HepG2 (cell line): Measurements from ENCODE around the gene LCE1E. TPM values are rescaled to one million over a fixed set of nuclear protein-coding genes. Genes with fewer than 3 reads are reported as not detected.

ENCODE experiments used
- ATAC-seq: fragments of 200-7000 bp; cut with Tn5 transposase; 3 replicates; pipeline ENCODE4 v1.9.1; 2020; ENCODE audit warnings: mild to moderate bottlenecking, moderate library complexity
- BruUV-seq: library from RNA; stranded (reverse); fragments of 400-500 nt; replicated peaks from 2 replicates; lab custom pipeline; 2021; lab: Mats Ljungman, UMichigan
- CTCF ChIA-PET: fragments of 300-600 bp; formaldehyde crosslinking; extraction: SDS; loops from one replicate; lab custom pipeline; 2021; ENCODE audit warnings: low total read pairs, inconsistent platforms, low intra/inter-chr PET ratio; lab: Yijun Ruan, JAX
- POLR2A ChIA-PET: fragments of 350-600 bp; sonication (Branson Sonifier 250); formaldehyde crosslinking; loops from one replicate; lab custom pipeline; 2020; ENCODE audit warnings: antibody characterized with exemption, inconsistent platforms; lab: Yijun Ruan, JAX
- DNase-seq: peaks from one replicate; pipeline ENCODE4 v3.0.0-alpha.2; 2015; ENCODE audit warnings: low spot score
- FAIRE-seq: peaks from 3 replicates; lab custom pipeline; 2011; peaks lifted over from hg19 to GRCh38; lab: Jason Lieb, UNC
- H2AFZ ChIP-seq: one replicate; pipeline ENCODE4 v1.6.1; 2011; ENCODE audit warnings: low read length, inconsistent platforms
- H3K27ac ChIP-seq: fragments of 300-600 bp; 3 replicates; pipeline ENCODE4 v1.8.0; 2011; ENCODE audit warnings: mixed run types, mild to moderate bottlenecking, mixed read lengths, low read length, inconsistent platforms; ENCODE audit not compliant: insufficient read depth; ENCODE audit errors: extremely low read length
- H3K27me3 ChIP-seq, 2 experiments: fragments of 200-600 bp in 1 of 2; 2 replicates in 1 of 2; 3 replicates in 1 of 2; pipeline versions ENCODE4 v1.6.0 to v1.8.0; 2011; ENCODE audit warnings: low read length in 2 of 2, mild to moderate bottlenecking in 2 of 2, moderate library complexity in 2 of 2, inconsistent platforms in 1 of 2; ENCODE audit not compliant: insufficient read depth in 2 of 2, control insufficient read depth in 1 of 2
- H3K36me3 ChIP-seq, 2 experiments: fragments of 200-600 bp in 1 of 2; replicated peaks in 1 of 2; 2 replicates in 1 of 2; 3 replicates in 1 of 2; pipeline versions ENCODE4 v1.5.1 to v1.8.0; 2011; ENCODE audit warnings: low read length in 2 of 2, inconsistent platforms in 1 of 2; ENCODE audit not compliant: insufficient read depth in 2 of 2, control insufficient read depth in 1 of 2
- H3K4me1 ChIP-seq: 2 replicates; pipeline ENCODE4 v1.5.1; 2012; ENCODE audit warnings: low read length, inconsistent platforms; ENCODE audit not compliant: insufficient read depth
- H3K4me2 ChIP-seq: 2 replicates; pipeline ENCODE4 v1.6.0; 2011; ENCODE audit warnings: low read depth, low read length, inconsistent platforms
- H3K4me3 ChIP-seq, 3 experiments: fragments of 200-600 bp in 1 of 3; sonication (generic), shearing (Covaris generic) in 1 of 3; replicated peaks in 1 of 3; 2 replicates each; pipeline ENCODE4 v1.5.1; 2011 to 2016; ENCODE audit warnings: low read length in 3 of 3, inconsistent platforms in 2 of 3, low read depth in 2 of 3, mild to moderate bottlenecking in 2 of 3, control low read depth in 1 of 3, mixed read lengths in 1 of 3; ENCODE audit not compliant: insufficient read depth in 1 of 3
- H3K79me2 ChIP-seq: one replicate; pipeline ENCODE4 v1.6.1; 2011; ENCODE audit warnings: low read length, inconsistent platforms; ENCODE audit not compliant: insufficient read depth
- H3K9ac ChIP-seq: 2 replicates; pipeline ENCODE4 v1.6.0; 2011; ENCODE audit warnings: mild to moderate bottlenecking, low read depth, low read length, inconsistent platforms; ENCODE audit not compliant: insufficient read depth
- H3K9me3 ChIP-seq: 2 replicates; pipeline ENCODE4 v1.5.1; 2012; ENCODE audit warnings: mild to moderate bottlenecking, low read length
- H4K20me1 ChIP-seq: 2 replicates; pipeline ENCODE4 v1.6.0; 2011; ENCODE audit warnings: inconsistent platforms, mild to moderate bottlenecking, low read length, moderate library complexity; ENCODE audit not compliant: insufficient read depth
- HOXA3 ChIP-seq: sonication (generic); formaldehyde crosslinking; IDR thresholded peaks from 2 replicates; pipeline ENCODE4 v1.5.0; 2020; ENCODE audit warnings: missing genetic modification reagents
- NFIB ChIP-seq: sonication (generic); formaldehyde crosslinking; IDR thresholded peaks from 2 replicates; pipeline ENCODE4 v1.9.0; 2021; ENCODE audit warnings: missing genetic modification reagents, mild to moderate bottlenecking, borderline replicate concordance
- PHF21A ChIP-seq: sonication (generic); formaldehyde crosslinking; IDR thresholded peaks from 2 replicates; pipeline ENCODE4 v1.5.0; 2020; ENCODE audit warnings: mild to moderate bottlenecking, missing genetic modification reagents
- RFX1 ChIP-seq: fragments of 450-650 bp; IDR thresholded peaks from 2 replicates; pipeline ENCODE4 v1.6.1; 2017
- TMF1 ChIP-seq: sonication (generic); formaldehyde crosslinking; IDR thresholded peaks from 2 replicates; pipeline ENCODE4 v1.8.1; 2022; ENCODE audit warnings: low read depth, missing genetic modification reagents
- TOPORS ChIP-seq: sonication (generic); formaldehyde crosslinking; IDR thresholded peaks from 2 replicates; pipeline ENCODE4 v1.8.0; 2023; ENCODE audit warnings: mild to moderate bottlenecking, missing genetic modification reagents
- WIZ ChIP-seq: sonication (generic); formaldehyde crosslinking; IDR thresholded peaks from 2 replicates; pipeline ENCODE4 v1.5.1; 2020; ENCODE audit warnings: mild to moderate bottlenecking, missing genetic modification reagents
- ZBTB8A ChIP-seq: sonication (generic); formaldehyde crosslinking; IDR thresholded peaks from 2 replicates; pipeline ENCODE4 v1.4.0; 2020; ENCODE audit warnings: mild to moderate bottlenecking, low read depth, missing genetic modification reagents, borderline replicate concordance
- ZNF121 ChIP-seq: sonication (generic); formaldehyde crosslinking; IDR thresholded peaks from 2 replicates; pipeline ENCODE4 v1.5.0; 2020; ENCODE audit warnings: mild to moderate bottlenecking, missing genetic modification reagents
- ZNF431 ChIP-seq: sonication (generic); formaldehyde crosslinking; IDR thresholded peaks from 2 replicates; pipeline ENCODE4 v1.9.0; 2022; ENCODE audit warnings: missing genetic modification reagents, low read depth, mild to moderate bottlenecking, borderline replicate concordance
- ZNF570 ChIP-seq: sonication (generic); formaldehyde crosslinking; IDR thresholded peaks from 2 replicates; pipeline ENCODE4 v1.4.0; 2020; ENCODE audit warnings: mild to moderate bottlenecking, missing genetic modification reagents, borderline replicate concordance
- ZNF672 ChIP-seq: sonication (generic); formaldehyde crosslinking; IDR thresholded peaks from 2 replicates; pipeline ENCODE4 v1.8.1; 2022; ENCODE audit warnings: missing genetic modification reagents
- WGBS: methylation state at CpG from one replicate; pipeline ENCODE4 v1.1.6; 2017; ENCODE audit warnings: low lambda C conversion rate; 5-methylcytosine and 5-hydroxymethylcytosine counted together
- in situ Hi-C: cut with HindIII; loops from 2 replicates; pipeline ENCODE4 v1.10.0; 2017; ENCODE audit warnings: low pct_unique_long_range_greater_than_20kb; ENCODE audit not compliant: extremely low pct_ligation_motif_present
- intact Hi-C: fragments of 100-400 bp; cut with micrococcal nuclease; formaldehyde crosslinking; loops from one replicate; pipeline ENCODE4 v1.10.0; 2022; ENCODE audit not compliant: unreplicated experiment
- polyA plus RNA-seq, 8 experiments: library from polyadenylated mRNA; depleted of rRNA in 3 of 8; stranded (reverse) in 7 of 8; unstranded in 1 of 8; fragments of >200 nt; fragmentation: Illumina TruSeq in 4 of 8; extraction: Trizol in 4 of 8; gene quantifications; 2 replicates each; pipeline versions ENCODE4 v1.2.1 to v1.2.3, GENCODE V29; 2011 to 2016; ENCODE audit warnings: low read depth in 4 of 8, missing spikeins in 1 of 8, mixed read lengths in 1 of 8; ENCODE audit not compliant: insufficient read depth in 1 of 8
- total RNA-seq, 5 experiments: library from RNA; depleted of rRNA; stranded (reverse); fragments of >200 nt; fragmentation: Illumina TruSeq; extraction: Trizol; gene quantifications; 2 replicates each; pipeline ENCODE4 v1.2.3, GENCODE V29; 2016; ENCODE audit warnings: low read depth in 1 of 5
- TF ChIP-seq, protein P1 (sequence below), 2 experiments: sonication (generic) in 1 of 2; formaldehyde crosslinking in 1 of 2; IDR thresholded peaks; 2 replicates each; pipeline versions ENCODE4 v1.4.0 to v1.6.1; 2016 to 2020; ENCODE audit warnings: borderline replicate concordance in 1 of 2, low read depth in 1 of 2, mild to moderate bottlenecking in 1 of 2, missing genetic modification reagents in 1 of 2
- TF ChIP-seq, protein P2 (sequence below): sonication (generic); formaldehyde crosslinking; IDR thresholded peaks from 2 replicates; pipeline ENCODE4 v1.9.0; 2021; ENCODE audit warnings: missing genetic modification reagents, mild to moderate bottlenecking, borderline replicate concordance
- TF ChIP-seq, protein P3 (sequence below): sonication (generic); formaldehyde crosslinking; IDR thresholded peaks from 2 replicates; pipeline ENCODE4 v1.4.0; 2020; ENCODE audit warnings: missing genetic modification reagents

The LCE1E gene
- total and polyA plus RNA-seq, 2 of the 13 experiments (the other 11 are each of a cell fraction or from before 2014, with no cell fraction given): 0.12 TPM; not detected in 1

DNA sequence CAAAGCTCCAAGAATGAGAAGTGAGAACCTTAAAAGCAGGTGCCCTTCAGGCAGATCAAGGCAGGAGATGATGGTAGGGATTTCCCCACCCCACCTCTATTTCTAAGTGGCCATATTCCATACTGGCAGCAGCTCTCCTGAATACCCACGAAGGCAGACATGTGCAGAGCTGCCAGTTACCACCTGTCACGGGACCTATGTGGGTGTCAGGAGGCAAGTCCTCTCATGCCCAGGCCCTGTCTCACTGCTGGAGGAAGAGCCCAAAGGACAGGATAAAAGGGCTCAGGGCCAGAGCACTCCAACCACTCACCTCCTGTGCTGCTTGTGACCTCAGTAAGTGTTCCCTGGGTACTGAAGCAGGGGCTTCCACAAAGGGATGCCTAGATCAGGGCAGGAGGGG is 25.0 kb downstream of the LCE1E start:
- Histone ChIP-seq H4K20me1 (no peaks in the 10 kb centered on the region), H3K9me3 (no peaks in the 10 kb centered on the region), H2AFZ (no peak overlapping the region), H3K4me1 (no peaks in the 10 kb centered on the region), H3K36me3 (no peaks in the 10 kb centered on the region), H3K79me2 (no peaks in the 10 kb centered on the region), H3K4me2 (no peak overlapping the region), H3K4me3 (no peak overlapping the region), H3K9ac (no peak overlapping the region), H3K27me3 (no peaks in the 10 kb centered on the region; a peak in 1 of 5 replicates), H3K27ac (no peak overlapping the region)
- no peak for FAIRE-seq
- no peak for ATAC-seq
- POLR2A ChIA-PET: no interaction called here
- CTCF ChIA-PET: no interaction called here
- in situ Hi-C loops (no loop called here), intact Hi-C loops (no loop called here)
- BruUV-seq: no TSS peak
- no CpG with 5 or more reads among the region's 2 CpGs for WGBS
- TF ChIP-seq WIZ (CRISPR knock-in tag): no peak
- no peak for TF ChIP-seq ZNF672 (CRISPR knock-in tag)
- TF ChIP-seq RFX1: no peak
- TF ChIP-seq TMF1 (CRISPR knock-in tag): no peak
- no peak for TF ChIP-seq ZNF570 (CRISPR knock-in tag)
- TF ChIP-seq NFIB (CRISPR knock-in tag): no peak
- TF ChIP-seq ZNF431: no peak
- TF ChIP-seq TOPORS (CRISPR knock-in tag): no peak
- TF ChIP-seq, protein P1, sequence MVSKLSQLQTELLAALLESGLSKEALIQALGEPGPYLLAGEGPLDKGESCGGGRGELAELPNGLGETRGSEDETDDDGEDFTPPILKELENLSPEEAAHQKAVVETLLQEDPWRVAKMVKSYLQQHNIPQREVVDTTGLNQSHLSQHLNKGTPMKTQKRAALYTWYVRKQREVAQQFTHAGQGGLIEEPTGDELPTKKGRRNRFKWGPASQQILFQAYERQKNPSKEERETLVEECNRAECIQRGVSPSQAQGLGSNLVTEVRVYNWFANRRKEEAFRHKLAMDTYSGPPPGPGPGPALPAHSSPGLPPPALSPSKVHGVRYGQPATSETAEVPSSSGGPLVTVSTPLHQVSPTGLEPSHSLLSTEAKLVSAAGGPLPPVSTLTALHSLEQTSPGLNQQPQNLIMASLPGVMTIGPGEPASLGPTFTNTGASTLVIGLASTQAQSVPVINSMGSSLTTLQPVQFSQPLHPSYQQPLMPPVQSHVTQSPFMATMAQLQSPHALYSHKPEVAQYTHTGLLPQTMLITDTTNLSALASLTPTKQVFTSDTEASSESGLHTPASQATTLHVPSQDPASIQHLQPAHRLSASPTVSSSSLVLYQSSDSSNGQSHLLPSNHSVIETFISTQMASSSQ (IDR thresholded peaks at IDR 0.05; ENCODE audit: low read depth): no peak
- TF ChIP-seq, protein P1 (CRISPR knock-in tag; IDR thresholded peaks at IDR 0.05; ENCODE audit: borderline replicate concordance): no peak
- TF ChIP-seq, protein P2, sequence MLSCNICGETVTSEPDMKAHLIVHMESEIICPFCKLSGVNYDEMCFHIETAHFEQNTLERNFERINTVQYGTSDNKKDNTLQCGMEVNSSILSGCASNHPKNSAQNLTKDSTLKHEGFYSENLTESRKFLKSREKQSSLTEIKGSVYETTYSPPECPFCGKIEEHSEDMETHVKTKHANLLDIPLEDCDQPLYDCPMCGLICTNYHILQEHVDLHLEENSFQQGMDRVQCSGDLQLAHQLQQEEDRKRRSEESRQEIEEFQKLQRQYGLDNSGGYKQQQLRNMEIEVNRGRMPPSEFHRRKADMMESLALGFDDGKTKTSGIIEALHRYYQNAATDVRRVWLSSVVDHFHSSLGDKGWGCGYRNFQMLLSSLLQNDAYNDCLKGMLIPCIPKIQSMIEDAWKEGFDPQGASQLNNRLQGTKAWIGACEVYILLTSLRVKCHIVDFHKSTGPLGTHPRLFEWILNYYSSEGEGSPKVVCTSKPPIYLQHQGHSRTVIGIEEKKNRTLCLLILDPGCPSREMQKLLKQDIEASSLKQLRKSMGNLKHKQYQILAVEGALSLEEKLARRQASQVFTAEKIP (CRISPR knock-in tag): no peak
- no peak for TF ChIP-seq ZNF121
- no peak for TF ChIP-seq PHF21A (CRISPR knock-in tag)
- TF ChIP-seq, protein P3, sequence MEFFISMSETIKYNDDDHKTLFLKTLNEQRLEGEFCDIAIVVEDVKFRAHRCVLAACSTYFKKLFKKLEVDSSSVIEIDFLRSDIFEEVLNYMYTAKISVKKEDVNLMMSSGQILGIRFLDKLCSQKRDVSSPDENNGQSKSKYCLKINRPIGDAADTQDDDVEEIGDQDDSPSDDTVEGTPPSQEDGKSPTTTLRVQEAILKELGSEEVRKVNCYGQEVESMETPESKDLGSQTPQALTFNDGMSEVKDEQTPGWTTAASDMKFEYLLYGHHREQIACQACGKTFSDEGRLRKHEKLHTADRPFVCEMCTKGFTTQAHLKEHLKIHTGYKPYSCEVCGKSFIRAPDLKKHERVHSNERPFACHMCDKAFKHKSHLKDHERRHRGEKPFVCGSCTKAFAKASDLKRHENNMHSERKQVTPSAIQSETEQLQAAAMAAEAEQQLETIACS (CRISPR knock-in tag): no peak
- no peak for TF ChIP-seq ZBTB8A (CRISPR knock-in tag)
- TF ChIP-seq HOXA3 (CRISPR knock-in tag): no peak
- no peak for DNase-seq
